WTC11 (cell line): ENCODE data around the gene CFAP298. TPM values are rescaled to one million over a fixed set of nuclear protein-coding genes. Genes with fewer than 3 reads are reported as not detected.

ENCODE experiments used
- ATAC-seq: fragments of 200-7000 bp; cut with Tn5 transposase; 2 replicates; pipeline ENCODE4 v1.10.0; 2021; ENCODE audit warnings: mild to moderate bottlenecking, moderate library complexity
- CTCF ChIA-PET: fragments of 300-600 bp; sonication (Branson Sonifier 250); formaldehyde crosslinking; loops from one replicate; lab custom pipeline; 2021; ENCODE audit warnings: antibody characterized with exemption; lab: Charles Lee
- POLR2A ChIA-PET: fragments of 350-600 bp; sonication (Branson Sonifier 250); formaldehyde crosslinking; loops from one replicate; lab custom pipeline; 2021; ENCODE audit warnings: antibody characterized with exemption; lab: Charles Lee
- DNase-seq: peaks from one replicate; pipeline ENCODE4 v3.0.0; 2021; ENCODE audit warnings: low spot score
- H3K27ac Mint-ChIP-seq: 2 replicates; pipeline ENCODE4 v1.8.0; 2021; ENCODE audit warnings: mixed read lengths
- H3K27me3 Mint-ChIP-seq: 2 replicates; pipeline ENCODE4 v1.8.0; 2021; ENCODE audit warnings: low read depth, mild to moderate bottlenecking, moderate library complexity, mixed read lengths
- H3K36me3 Mint-ChIP-seq: 2 replicates; pipeline ENCODE4 v1.8.0; 2021; ENCODE audit warnings: mixed read lengths
- H3K4me1 Mint-ChIP-seq: 2 replicates; pipeline ENCODE4 v1.8.0; 2022; ENCODE audit warnings: mixed read lengths
- H3K4me3 Mint-ChIP-seq: 2 replicates; pipeline ENCODE4 v1.8.0; 2021; ENCODE audit warnings: mild to moderate bottlenecking, moderate library complexity, mixed read lengths
- H3K9me3 Mint-ChIP-seq: 2 replicates; pipeline ENCODE4 v1.8.0; 2021; ENCODE audit warnings: mixed read lengths
- CDX4 ChIP-seq: fragments of 250-450 bp; sonication (Bioruptor Pico); IDR thresholded peaks from 2 replicates; pipeline ENCODE4 v1.9.0; 2021; ENCODE audit warnings: moderate library complexity, mild to moderate bottlenecking, inconsistent platforms, borderline replicate concordance
- CTCF ChIP-seq: fragments of 200-600 bp; IDR thresholded peaks from 2 replicates; pipeline ENCODE4 v1.8.0; 2022; ENCODE audit warnings: antibody characterized with exemption
- FOXJ3 ChIP-seq: sonication (generic); formaldehyde crosslinking; IDR thresholded peaks from 2 replicates; pipeline ENCODE4 v1.9.0; 2021; ENCODE audit warnings: missing genetic modification reagents, mild to moderate bottlenecking, borderline replicate concordance
- FOXK1 ChIP-seq: sonication (generic); formaldehyde crosslinking; IDR thresholded peaks from 2 replicates; pipeline ENCODE4 v1.8.0; 2022; ENCODE audit warnings: mild to moderate bottlenecking, moderate library complexity, missing genetic modification reagents
- FOXP1 ChIP-seq: sonication (generic); formaldehyde crosslinking; IDR thresholded peaks from 2 replicates; pipeline ENCODE4 v1.8.0; 2022; ENCODE audit warnings: missing genetic modification reagents, mild to moderate bottlenecking, moderate library complexity, borderline replicate concordance
- GRHL2 ChIP-seq: fragments of 250-450 bp; sonication (Bioruptor Pico); IDR thresholded peaks from 2 replicates; pipeline ENCODE4 v1.8.0; 2022; ENCODE audit warnings: mild to moderate bottlenecking, moderate library complexity; ENCODE audit not compliant: insufficient replicate concordance, severe bottlenecking
- JUN ChIP-seq: sonication (generic); formaldehyde crosslinking; IDR thresholded peaks from 2 replicates; pipeline ENCODE4 v1.8.0; 2023; ENCODE audit warnings: mild to moderate bottlenecking, missing genetic modification reagents
- KAT7 ChIP-seq: sonication (generic); formaldehyde crosslinking; IDR thresholded peaks from 2 replicates; pipeline ENCODE4 v1.8.1; 2023; ENCODE audit warnings: missing genetic modification reagents, mild to moderate bottlenecking, borderline replicate concordance
- MAX ChIP-seq: sonication (generic); formaldehyde crosslinking; IDR thresholded peaks from 2 replicates; pipeline ENCODE4 v1.8.0; 2022; ENCODE audit warnings: mild to moderate bottlenecking, missing genetic modification reagents
- MXD4 ChIP-seq: fragments of 250-450 bp; sonication (Bioruptor Pico); IDR thresholded peaks from 2 replicates; pipeline ENCODE4 v1.8.0; 2021; ENCODE audit warnings: mild to moderate bottlenecking, moderate library complexity, borderline replicate concordance
- NFATC4 ChIP-seq: fragments of 250-450 bp; sonication (Bioruptor Pico); IDR thresholded peaks from 2 replicates; pipeline ENCODE4 v1.9.0; 2021; ENCODE audit warnings: mild to moderate bottlenecking
- NR2C2 ChIP-seq: sonication (generic); formaldehyde crosslinking; IDR thresholded peaks from 2 replicates; pipeline ENCODE4 v1.8.0; 2022; ENCODE audit warnings: mild to moderate bottlenecking, missing genetic modification reagents
- SMAD4 ChIP-seq: sonication (generic); formaldehyde crosslinking; IDR thresholded peaks from 2 replicates; pipeline ENCODE4 v1.8.0; 2022; ENCODE audit warnings: mild to moderate bottlenecking, missing genetic modification reagents
- USF1 ChIP-seq: sonication (generic); formaldehyde crosslinking; IDR thresholded peaks from 2 replicates; pipeline ENCODE4 v1.8.0; 2022; ENCODE audit warnings: mild to moderate bottlenecking, missing genetic modification reagents
- ZBTB21 ChIP-seq: sonication (generic); formaldehyde crosslinking; IDR thresholded peaks from 2 replicates; pipeline ENCODE4 v1.8.1; 2023; ENCODE audit warnings: mild to moderate bottlenecking, missing genetic modification reagents, borderline replicate concordance
- ZBTB43 ChIP-seq: sonication (generic); formaldehyde crosslinking; IDR thresholded peaks from 2 replicates; pipeline ENCODE4 v1.8.1; 2023; ENCODE audit warnings: mild to moderate bottlenecking, missing genetic modification reagents
- ZMAT4 ChIP-seq: fragments of 250-450 bp; sonication (Bioruptor Pico); IDR thresholded peaks from 2 replicates; pipeline ENCODE4 v1.9.0; 2021; ENCODE audit warnings: mild to moderate bottlenecking
- ZNF138 ChIP-seq: sonication (generic); formaldehyde crosslinking; conservative IDR thresholded peaks from 2 replicates; pipeline ENCODE4 v1.8.1; 2022; ENCODE audit warnings: mild to moderate bottlenecking, moderate library complexity, missing genetic modification reagents
- ZNF317 ChIP-seq: sonication (generic); formaldehyde crosslinking; IDR thresholded peaks from 2 replicates; pipeline ENCODE4 v1.8.1; 2023; ENCODE audit warnings: low read depth, mild to moderate bottlenecking, moderate library complexity, missing genetic modification reagents, borderline replicate concordance
- ZNF425 ChIP-seq: fragments of 250-450 bp; sonication (Bioruptor Pico); conservative IDR thresholded peaks from 2 replicates; pipeline ENCODE4 v1.9.0; 2021; ENCODE audit warnings: mild to moderate bottlenecking
- ZNF532 ChIP-seq: fragments of 250-450 bp; sonication (Bioruptor Pico); IDR thresholded peaks from 2 replicates; pipeline ENCODE4 v1.9.0; 2021; ENCODE audit warnings: mild to moderate bottlenecking, borderline replicate concordance
- ZNF671 ChIP-seq: fragments of 250-450 bp; sonication (Bioruptor Pico); IDR thresholded peaks from 2 replicates; pipeline ENCODE4 v1.8.0; 2021; ENCODE audit warnings: mild to moderate bottlenecking
- ZSCAN18 ChIP-seq: fragments of 250-450 bp; sonication (Bioruptor Pico); IDR thresholded peaks from 2 replicates; pipeline ENCODE4 v2.1.2; 2022; ENCODE audit warnings: mild to moderate bottlenecking, moderate library complexity
- total RNA-seq: library from RNA; stranded (reverse); gene quantifications from 3 replicates; pipeline ENCODE4 v1.2.3, GENCODE V29; 2021

The CFAP298 gene
- total RNA-seq, 1 experiment from 2014 or later = 98.1 TPM

GRCh38 chr21:32578107-32578691, 34.0 kb downstream of the CFAP298 start:
- ChIA-PET POLR2A (interaction anchor here (0.5 kb wide), 1 partner anchor 119 kb away, joined by 5 read pairs; no protein-coding TSS in a partner anchor), CTCF (interaction anchor here (0.6 to 5.3 kb wide), 10 partner anchors 9 to 265 kb away, joined by 3 to 47 read pairs (median 6); no protein-coding TSS in a partner anchor)
- TF ChIP-seq ZNF671 (no peak), ZNF317 (CRISPR knock-in tag) (no peak), ZNF138 (CRISPR knock-in tag) (no peak), USF1 (peak; percentile 22; the same call in 1 of the 2 replicates), JUN (CRISPR knock-in tag) (no peak), CTCF (peak; percentile 52; the same call in 1 of the 2 replicates), FOXJ3 (CRISPR knock-in tag) (no peak), NR2C2 (CRISPR knock-in tag) (no peak), ZSCAN18 (CRISPR knock-in tag) (no peak), MAX (CRISPR knock-in tag) (0 out of 2 replicates have a peak, but pooled peaks have one; percentile 28), GRHL2 (CRISPR knock-in tag) (no peak), CDX4 (CRISPR knock-in tag) (no peak), ZNF532 (CRISPR knock-in tag) (no peak), NFATC4 (CRISPR knock-in tag) (no peak), ZBTB21 (no peak), ZBTB43 (CRISPR knock-in tag) (no peak), MXD4 (CRISPR knock-in tag) (no peak), FOXP1 (CRISPR knock-in tag) (no peak), SMAD4 (CRISPR knock-in tag) (no peak), FOXK1 (CRISPR knock-in tag) (no peak), ZNF425 (CRISPR knock-in tag) (no peak), ZMAT4 (no peak), KAT7 (no peak)

More at GRCh38 chr21:32578107-32578691, 34.0 kb downstream of the CFAP298 start:
- H3K9me3 Mint-ChIP-seq = no peaks in the 10 kb centered on the region
- H3K36me3 Mint-ChIP-seq = no peaks in the 10 kb centered on the region
- H3K4me3 Mint-ChIP-seq = no peak overlapping the region
- no peaks in the 10 kb centered on the region for H3K27me3 Mint-ChIP-seq
- peak; percentile 94 for ATAC-seq
- no peak overlapping the region for H3K27ac Mint-ChIP-seq
- DNase-seq = peak; percentile 72
- H3K4me1 Mint-ChIP-seq = peaks cover 8% of the 10 kb centered on the region
